CD8-positive, alpha-beta memory T cell (primary cell): ENCODE data around the gene POU6F1. TPM values are rescaled to one million over a fixed set of nuclear protein-coding genes. Genes with fewer than 3 reads are reported as not detected.
A peak's percentile ranks its signal among the peaks of the same experiment; 100 is the strongest.
"Not testable (repeated sequence)": the region's sequence is repeated elsewhere in the genome, so short reads cannot be mapped to it uniquely, and the experiment has no call there.

Experiments
- CTCF ChIA-PET: fragments of 350-600 bp; sonication (Branson Sonifier 250); formaldehyde crosslinking; loops from one replicate; lab custom pipeline; 2021; ENCODE audit warnings: antibody characterized with exemption; lab: Charles Lee
- POLR2A ChIA-PET: fragments of 350-600 bp; sonication (Branson Sonifier 250); formaldehyde crosslinking; loops from one replicate; lab custom pipeline; 2021; ENCODE audit warnings: antibody characterized with exemption; lab: Charles Lee
- DNase-seq, 5 donors: peaks; one replicate each; pipeline versions ENCODE4 v3.0.0 to v3.0.0-alpha.2; 2020 to 2022; ENCODE audit warnings: mixed read lengths in 1 of 5
- H3K27ac ChIP-seq: one replicate; pipeline ENCODE4 v1.7.0; 2013; ENCODE audit warnings: low read depth, mild to moderate bottlenecking, low read length, moderate library complexity
- H3K27me3 ChIP-seq: 2 replicates; pipeline ENCODE4 v1.7.0; 2013; ENCODE audit warnings: low read length, mild to moderate bottlenecking; ENCODE audit not compliant: insufficient read depth, poor library complexity, severe bottlenecking
- H3K36me3 ChIP-seq: 2 replicates; pipeline ENCODE4 v1.7.0; 2013; ENCODE audit warnings: mild to moderate bottlenecking, low read length, moderate library complexity; ENCODE audit not compliant: insufficient read depth
- H3K4me1 ChIP-seq: 2 replicates; pipeline ENCODE4 v1.7.0; 2013; ENCODE audit warnings: mild to moderate bottlenecking, low read length, moderate library complexity; ENCODE audit not compliant: insufficient read depth
- H3K4me3 ChIP-seq: 2 replicates; pipeline ENCODE4 v1.7.0; 2013; ENCODE audit warnings: mild to moderate bottlenecking, low read length
- H3K9me3 ChIP-seq: 2 replicates; pipeline ENCODE4 v1.7.0; 2013; ENCODE audit warnings: mild to moderate bottlenecking, low read length
- H3K27ac Mint-ChIP-seq, 8 donors: one replicate each; pipeline ENCODE4 v1.8.0; 2020 to 2021; ENCODE audit warnings: mixed read lengths in 8 of 8, mild to moderate bottlenecking in 6 of 8, inconsistent platforms in 3 of 8, moderate library complexity in 3 of 8
- H3K27me3 Mint-ChIP-seq, 2 donors: one replicate each; pipeline ENCODE4 v1.8.0; 2020 to 2021; ENCODE audit warnings: mixed read lengths in 2 of 2, mild to moderate bottlenecking in 1 of 2, moderate library complexity in 1 of 2
- H3K36me3 Mint-ChIP-seq, 3 donors: one replicate each; pipeline ENCODE4 v1.8.0; 2020 to 2021; ENCODE audit warnings: mixed read lengths in 3 of 3, inconsistent platforms in 1 of 3, mild to moderate bottlenecking in 1 of 3
- H3K4me1 Mint-ChIP-seq, 3 donors: one replicate each; pipeline ENCODE4 v1.8.0; 2020 to 2021; ENCODE audit warnings: mixed read lengths in 3 of 3, inconsistent platforms in 1 of 3, mild to moderate bottlenecking in 1 of 3
- H3K4me3 Mint-ChIP-seq, 7 donors: one replicate each; pipeline ENCODE4 v1.8.0; 2020 to 2021; ENCODE audit warnings: mixed read lengths in 7 of 7, mild to moderate bottlenecking in 6 of 7, moderate library complexity in 4 of 7, inconsistent platforms in 2 of 7
- H3K9me3 Mint-ChIP-seq, 5 donors: one replicate each; pipeline ENCODE4 v1.8.0; 2020 to 2022; ENCODE audit warnings: mixed read lengths in 5 of 5, mild to moderate bottlenecking in 3 of 5, moderate library complexity in 2 of 5, inconsistent platforms in 1 of 5
- polyA plus RNA-seq: library from polyadenylated mRNA; unstranded; fragments of 300-500 nt; fragmentation: Illumina TruSeq; gene quantifications from one replicate; pipeline ENCODE4 v1.2.3, GENCODE V29; 2021
- total RNA-seq, 2 experiments: library from RNA; stranded (reverse); gene quantifications; one replicate each; pipeline ENCODE4 v1.2.3, GENCODE V29; 2021

The POU6F1 gene
- total RNA-seq, result 10 to 100 TPM; 12.0 to 15.4 TPM
- 2.2 TPM for polyA plus RNA-seq

GRCh38 chr12:51217968-51218606, at the start of gene POU6F1:
Gene POU6F1 (minus strand): TSS chr12:51218062. CDS start chr12:51206836, 11,226 bp downstream.
- Histone ChIP-seq H3K36me3 (no peaks in the 10 kb centered on the region), H3K9me3 (no peaks in the 10 kb centered on the region), H3K4me1 (peaks cover 17% of the 10 kb centered on the region), H3K27ac (peak within 1 kb of the TSS; percentile 90), H3K4me3 (peak within 1 kb of the TSS; percentile 96), H3K27me3 (no peaks in the 10 kb centered on the region)
- CTCF ChIA-PET, result interaction anchor here (0.6 to 3.1 kb wide), 16 partner anchors 9 to 1272 kb away, joined by 3 to 31 read pairs (median 4); partner anchors contain the start of genes DAZAP2 and SLC11A2
- H3K36me3 Mint-ChIP-seq, result peaks cover 0 to 10% (median 3%) of the 10 kb centered on the region in 3 donors
- H3K27me3 Mint-ChIP-seq, result no peaks in the 10 kb centered on the region
- H3K4me3 Mint-ChIP-seq, result peak within 1 kb of the TSS; percentile 92 to 98 (median 94)
- H3K27ac Mint-ChIP-seq, result peak within 1 kb of the TSS; percentile 91 to 99 (median 97)
- peak; percentile 55 to 81 (median 73) for DNase-seq
- peaks cover 22 to 40% (median 23%) of the 10 kb centered on the region in 3 donors for H3K4me1 Mint-ChIP-seq
- no peaks in the 10 kb centered on the region for H3K9me3 Mint-ChIP-seq
- POLR2A ChIA-PET, result interaction anchor here (0.5 to 4.1 kb wide), 24 partner anchors 13 to 1788 kb away, joined by 3 to 125 read pairs (median 6); partner anchors contain the start of genes BIN2, CSRNP2, DAZAP2 and EIF4B

GRCh38 chr12:51265024-51265423, 47.2 kb upstream of the POU6F1 start:
- CTCF ChIA-PET, result no interaction called here
- H3K27me3 Mint-ChIP-seq, result no peaks in the 10 kb centered on the region
- peaks cover 25 to 43% (median 35%) of the 10 kb centered on the region in 3 donors for H3K4me1 Mint-ChIP-seq
- no peaks in the 10 kb centered on the region for H3K9me3 Mint-ChIP-seq
- Histone ChIP-seq H3K9me3 (no peaks in the 10 kb centered on the region), H3K27me3 (no peaks in the 10 kb centered on the region), H3K36me3 (no peaks in the 10 kb centered on the region), H3K4me1 (peaks cover 13% of the 10 kb centered on the region), H3K27ac (no peak overlapping the region), H3K4me3 (no peak overlapping the region)
- peaks cover 0 to 3% (median 0%) of the 10 kb centered on the region in 3 donors for H3K36me3 Mint-ChIP-seq
- peak in 1 of 5 donors; percentile 53 for DNase-seq
- H3K27ac Mint-ChIP-seq, result peak overlapping the region; percentile 3 to 82 (median 49)
- peak overlapping the region in 6 of 7 donors; percentile 34 to 82 (median 60) for H3K4me3 Mint-ChIP-seq
- POLR2A ChIA-PET, result no interaction called here

GRCh38 chr12:51264297-51264696, 46.4 kb upstream of the POU6F1 start:
- H3K36me3 ChIP-seq, result no peaks in the 10 kb centered on the region
- Mint-ChIP-seq H3K27me3 (no peaks in the 10 kb centered on the region), H3K9me3 (no peaks in the 10 kb centered on the region), H3K4me1 (peaks cover 23 to 40% (median 31%) of the 10 kb centered on the region in 3 donors), H3K36me3 (peaks cover 0 to 2% (median 0%) of the 10 kb centered on the region in 3 donors), H3K27ac (peak overlapping the region in 3 of 8 donors; percentile 7 to 77 (median 59)), H3K4me3 (peak overlapping the region in 1 of 7 donors; percentile 9)
- ChIA-PET POLR2A (no interaction called here), CTCF (interaction anchor here (1.1 to 1.2 kb wide), 2 partner anchors 11 to 13 kb away, joined by 3 read pairs; no protein-coding TSS in a partner anchor)
- H3K4me1 ChIP-seq, result peaks cover 11% of the 10 kb centered on the region
- H3K27ac ChIP-seq, result no peak overlapping the region
- no peak for DNase-seq
- H3K27me3 ChIP-seq, result no peaks in the 10 kb centered on the region
- H3K9me3 ChIP-seq, result no peaks in the 10 kb centered on the region
- H3K4me3 ChIP-seq, result no peak overlapping the region

GRCh38 chr12:51263341-51263740, 45.5 kb upstream of the POU6F1 start:
- Histone ChIP-seq H3K27me3 (no peaks in the 10 kb centered on the region), H3K27ac (no peak overlapping the region), H3K4me3 (no peak overlapping the region), H3K4me1 (peaks cover 6% of the 10 kb centered on the region), H3K9me3 (no peaks in the 10 kb centered on the region), H3K36me3 (no peaks in the 10 kb centered on the region)
- DNase-seq, result no peak
- Mint-ChIP-seq H3K36me3 (peaks cover 0 to 2% (median 0%) of the 10 kb centered on the region in 3 donors), H3K27me3 (no peaks in the 10 kb centered on the region), H3K27ac (peak overlapping the region in 2 of 8 donors; percentile 36 to 72), H3K4me3 (no peak overlapping the region), H3K9me3 (no peaks in the 10 kb centered on the region), H3K4me1 (peaks cover 18 to 34% (median 24%) of the 10 kb centered on the region in 3 donors)
- ChIA-PET POLR2A (interaction anchor here (0.7 kb wide), 2 partner anchors 45 to 68 kb away, joined by 3 to 4 read pairs; partner anchors contain the start of gene POU6F1), CTCF (interaction anchor here (0.6 to 1.6 kb wide), 6 partner anchors 11 to 78 kb away, joined by 3 to 10 read pairs (median 4); partner anchors contain the start of gene POU6F1)

GRCh38 chr12:51262758-51263177, 44.9 kb upstream of the POU6F1 start:
- H3K36me3 Mint-ChIP-seq, result peaks cover 0 to 2% (median 0%) of the 10 kb centered on the region in 3 donors
- POLR2A ChIA-PET, result interaction anchor here (0.7 kb wide), 1 partner anchor 67 kb away, joined by 4 read pairs; no protein-coding TSS in a partner anchor

GRCh38 chr12:51259600-51259999, 41.7 kb upstream of the POU6F1 start:
- not testable (repeated sequence) for H3K4me3 Mint-ChIP-seq, H3K27me3 ChIP-seq
- CTCF ChIA-PET, result interaction anchor here (0.9 kb wide), 1 partner anchor 82 kb away, joined by 3 read pairs; no protein-coding TSS in a partner anchor

More at GRCh38 chr12:51262758-51263177, 44.9 kb upstream of the POU6F1 start:
- no peaks in the 10 kb centered on the region for H3K27me3 ChIP-seq
- CTCF ChIA-PET, result interaction anchor here (1.0 to 1.6 kb wide), 5 partner anchors 14 to 78 kb away, joined by 3 to 10 read pairs (median 5); partner anchors contain the start of gene POU6F1
- DNase-seq, result peak in 1 of 5 donors; percentile 54
- peaks cover 18 to 29% (median 21%) of the 10 kb centered on the region in 3 donors for H3K4me1 Mint-ChIP-seq
- H3K9me3 ChIP-seq, result no peaks in the 10 kb centered on the region
- H3K27ac ChIP-seq, result no peak overlapping the region
- no peaks in the 10 kb centered on the region for H3K27me3 Mint-ChIP-seq
- H3K4me1 ChIP-seq, result peaks cover 6% of the 10 kb centered on the region
- no peak overlapping the region for H3K4me3 ChIP-seq
- H3K36me3 ChIP-seq, result no peaks in the 10 kb centered on the region
- no peaks in the 10 kb centered on the region for H3K9me3 Mint-ChIP-seq
- H3K27ac Mint-ChIP-seq, result peak overlapping the region in 2 of 8 donors; percentile 55 to 63
- H3K4me3 Mint-ChIP-seq, result no peak overlapping the region

GRCh38 chr12:51254536-51254935, 36.7 kb upstream of the POU6F1 start:
- Mint-ChIP-seq H3K9me3 (no peaks in the 10 kb centered on the region), H3K27me3 (peaks cover 0 to 1% of the 10 kb centered on the region in 2 donors), H3K36me3 (peaks cover 0 to 5% (median 3%) of the 10 kb centered on the region in 3 donors), H3K4me3 (no peak overlapping the region), H3K27ac (no peak overlapping the region), H3K4me1 (peaks cover 4 to 8% (median 5%) of the 10 kb centered on the region in 3 donors)
- Histone ChIP-seq H3K36me3 (no peaks in the 10 kb centered on the region), H3K9me3 (no peaks in the 10 kb centered on the region), H3K27ac (no peak overlapping the region), H3K4me1 (no peaks in the 10 kb centered on the region), H3K27me3 (no peaks in the 10 kb centered on the region), H3K4me3 (no peak overlapping the region)
- no peak for DNase-seq
- ChIA-PET POLR2A (interaction anchor here (0.7 kb wide), 1 partner anchor 47 kb away, joined by 3 read pairs; no protein-coding TSS in a partner anchor), CTCF (interaction anchor here (1.3 to 1.6 kb wide), 2 partner anchors 11 to 16 kb away, joined by 3 to 5 read pairs; no protein-coding TSS in a partner anchor)

More at GRCh38 chr12:51259600-51259999, 41.7 kb upstream of the POU6F1 start:
- H3K4me3 ChIP-seq, POLR2A ChIA-PET, H3K27me3 Mint-ChIP-seq, DNase-seq, H3K36me3 Mint-ChIP-seq, H3K27ac Mint-ChIP-seq, H3K4me1 ChIP-seq, H3K27ac ChIP-seq, H3K36me3 ChIP-seq, H3K9me3 Mint-ChIP-seq, H3K9me3 ChIP-seq: not testable (repeated sequence)
- H3K4me1 Mint-ChIP-seq, result peaks cover 10 to 12% (median 12%) of the 10 kb centered on the region in 3 donors
